ENCODE results near the gene CD55.

The CD55 gene

DNA sequence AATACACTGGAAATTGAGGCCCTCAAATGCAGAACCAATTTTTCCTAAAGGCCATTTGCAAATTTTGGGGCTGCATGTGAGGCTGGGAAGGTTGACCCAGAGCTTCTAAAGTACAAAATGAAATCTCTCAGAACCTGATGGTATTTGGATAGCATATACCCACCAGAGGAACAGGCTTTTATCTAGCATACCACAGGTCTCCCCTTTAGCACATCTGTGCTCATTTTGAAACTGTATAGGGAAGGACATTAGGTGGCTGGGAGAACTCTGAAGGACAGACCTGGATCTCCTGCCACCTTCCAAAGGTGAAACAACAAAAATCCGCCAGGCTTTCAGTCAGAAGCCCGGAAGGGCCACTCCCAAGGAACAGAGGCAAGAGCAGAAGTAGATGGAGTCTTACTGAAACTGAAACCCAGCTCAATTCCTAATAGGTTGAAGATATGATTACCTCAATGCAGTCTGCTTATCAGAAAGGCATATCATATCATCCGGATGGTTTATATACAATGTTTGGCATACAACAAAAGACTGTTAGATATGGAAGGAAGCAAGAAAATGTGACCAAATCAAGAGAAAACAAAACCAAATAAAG is 11.6 kb downstream of the CD55 start:
- H3K27ac ChIP-seq, result no peak overlapping the region
- DNase-seq, result no peak
- no peak overlapping the region for H3K4me3 ChIP-seq (ENCODE audit: low read depth, low read length)
- TF ChIP-seq, protein P1, sequence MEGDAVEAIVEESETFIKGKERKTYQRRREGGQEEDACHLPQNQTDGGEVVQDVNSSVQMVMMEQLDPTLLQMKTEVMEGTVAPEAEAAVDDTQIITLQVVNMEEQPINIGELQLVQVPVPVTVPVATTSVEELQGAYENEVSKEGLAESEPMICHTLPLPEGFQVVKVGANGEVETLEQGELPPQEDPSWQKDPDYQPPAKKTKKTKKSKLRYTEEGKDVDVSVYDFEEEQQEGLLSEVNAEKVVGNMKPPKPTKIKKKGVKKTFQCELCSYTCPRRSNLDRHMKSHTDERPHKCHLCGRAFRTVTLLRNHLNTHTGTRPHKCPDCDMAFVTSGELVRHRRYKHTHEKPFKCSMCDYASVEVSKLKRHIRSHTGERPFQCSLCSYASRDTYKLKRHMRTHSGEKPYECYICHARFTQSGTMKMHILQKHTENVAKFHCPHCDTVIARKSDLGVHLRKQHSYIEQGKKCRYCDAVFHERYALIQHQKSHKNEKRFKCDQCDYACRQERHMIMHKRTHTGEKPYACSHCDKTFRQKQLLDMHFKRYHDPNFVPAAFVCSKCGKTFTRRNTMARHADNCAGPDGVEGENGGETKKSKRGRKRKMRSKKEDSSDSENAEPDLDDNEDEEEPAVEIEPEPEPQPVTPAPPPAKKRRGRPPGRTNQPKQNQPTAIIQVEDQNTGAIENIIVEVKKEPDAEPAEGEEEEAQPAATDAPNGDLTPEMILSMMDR (IDR thresholded peaks at IDR 0.05; ENCODE audit: low read depth, low read length, missing control alignments), result no peak
- in situ Hi-C loops (cut with HindIII; ENCODE audit: low pct_ligation_motif_present, low sequenced_read_pairs), result no loop called here
- no peaks in the 10 kb centered on the region for H3K27me3 ChIP-seq (replicated peaks)
- peaks cover 41% of the 10 kb centered on the region for H3K36me3 ChIP-seq (replicated peaks)

DNA sequence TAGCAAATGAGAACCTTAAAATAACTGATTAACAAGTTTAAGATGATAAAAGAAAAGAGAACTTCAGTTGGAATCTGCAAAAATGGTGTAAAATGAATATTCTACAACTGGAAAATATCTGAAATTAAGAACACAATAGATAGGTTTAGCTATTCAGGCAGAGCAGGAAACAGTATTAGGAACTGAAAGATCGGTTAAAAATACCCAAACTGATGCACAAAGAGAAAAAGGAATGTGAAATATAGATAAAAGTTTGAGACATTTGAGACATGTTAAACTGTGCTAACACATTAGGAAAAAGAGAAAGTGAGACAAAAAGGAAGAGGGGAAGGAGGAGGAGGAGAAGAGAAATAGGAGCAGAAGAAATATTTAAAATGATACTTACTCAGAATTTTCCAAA is 12.1 kb downstream of the CD55 start:
- H3K27ac ChIP-seq, result no peak overlapping the region
- TF ChIP-seq, protein P1 (IDR thresholded peaks at IDR 0.05; ENCODE audit: low read depth, low read length, missing control alignments), result no peak
- H3K4me3 ChIP-seq (ENCODE audit: low read depth, low read length), result no peak overlapping the region
- H3K36me3 ChIP-seq (replicated peaks), result peaks cover 38% of the 10 kb centered on the region
- no peaks in the 10 kb centered on the region for H3K27me3 ChIP-seq (replicated peaks)
- no peak for DNase-seq
- in situ Hi-C loops (cut with HindIII; ENCODE audit: low pct_ligation_motif_present, low sequenced_read_pairs), result no loop called here

DNA sequence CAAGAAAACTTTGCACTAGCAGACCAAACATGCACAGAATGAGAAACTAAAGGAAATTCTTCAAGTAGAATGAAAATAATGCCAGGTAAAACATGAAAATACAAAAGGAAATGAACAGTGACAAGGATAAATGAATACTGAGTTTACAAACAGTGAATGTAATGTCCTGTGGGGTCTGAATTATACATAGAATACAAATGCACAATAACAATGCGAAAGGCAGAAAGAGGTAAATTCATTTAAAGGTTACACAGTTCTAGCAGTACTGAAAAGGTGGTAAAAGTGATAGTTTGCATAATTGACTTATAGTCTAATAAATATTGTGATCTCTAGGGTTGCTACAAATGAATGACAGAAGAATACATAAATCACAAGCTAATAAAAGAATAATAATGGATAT is 12.9 kb downstream of the CD55 start:
- in situ Hi-C loops (cut with HindIII; ENCODE audit: low pct_ligation_motif_present, low sequenced_read_pairs), result no loop called here
- H3K27me3 ChIP-seq (replicated peaks), result no peaks in the 10 kb centered on the region
- DNase-seq, result no peak
- peaks cover 31% of the 10 kb centered on the region for H3K36me3 ChIP-seq (replicated peaks)
- H3K27ac ChIP-seq, result no peak overlapping the region
- TF ChIP-seq, protein P1 (IDR thresholded peaks at IDR 0.05; ENCODE audit: low read depth, low read length, missing control alignments), result no peak
- no peak overlapping the region for H3K4me3 ChIP-seq (ENCODE audit: low read depth, low read length)

DNA sequence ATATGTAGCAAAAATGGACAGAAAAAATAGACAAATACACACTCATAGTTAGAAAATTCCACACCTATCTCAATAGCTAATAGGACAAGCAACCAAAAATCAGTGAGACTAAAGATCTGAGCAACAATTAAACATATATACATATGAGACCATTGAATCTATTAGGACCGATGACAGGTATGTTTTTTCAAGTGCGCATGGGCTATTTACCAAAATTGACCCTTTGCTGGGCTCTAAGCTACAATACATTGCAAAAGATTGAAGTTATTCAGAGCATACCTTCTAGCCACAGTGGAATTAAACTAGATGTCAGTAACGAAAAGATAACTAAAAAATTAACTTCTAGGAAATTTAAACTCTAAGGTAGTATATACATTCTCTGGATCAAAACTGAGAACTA is 13.7 kb downstream of the CD55 start:
- no peak overlapping the region for H3K4me3 ChIP-seq (ENCODE audit: low read depth, low read length)
- no peak for DNase-seq
- no peak overlapping the region for H3K27ac ChIP-seq
- in situ Hi-C loops (cut with HindIII; ENCODE audit: low pct_ligation_motif_present, low sequenced_read_pairs), result no loop called here
- peaks cover 30% of the 10 kb centered on the region for H3K36me3 ChIP-seq (replicated peaks)
- H3K27me3 ChIP-seq (replicated peaks), result no peaks in the 10 kb centered on the region
- TF ChIP-seq, protein P1 (IDR thresholded peaks at IDR 0.05; ENCODE audit: low read depth, low read length, missing control alignments), result no peak

DNA sequence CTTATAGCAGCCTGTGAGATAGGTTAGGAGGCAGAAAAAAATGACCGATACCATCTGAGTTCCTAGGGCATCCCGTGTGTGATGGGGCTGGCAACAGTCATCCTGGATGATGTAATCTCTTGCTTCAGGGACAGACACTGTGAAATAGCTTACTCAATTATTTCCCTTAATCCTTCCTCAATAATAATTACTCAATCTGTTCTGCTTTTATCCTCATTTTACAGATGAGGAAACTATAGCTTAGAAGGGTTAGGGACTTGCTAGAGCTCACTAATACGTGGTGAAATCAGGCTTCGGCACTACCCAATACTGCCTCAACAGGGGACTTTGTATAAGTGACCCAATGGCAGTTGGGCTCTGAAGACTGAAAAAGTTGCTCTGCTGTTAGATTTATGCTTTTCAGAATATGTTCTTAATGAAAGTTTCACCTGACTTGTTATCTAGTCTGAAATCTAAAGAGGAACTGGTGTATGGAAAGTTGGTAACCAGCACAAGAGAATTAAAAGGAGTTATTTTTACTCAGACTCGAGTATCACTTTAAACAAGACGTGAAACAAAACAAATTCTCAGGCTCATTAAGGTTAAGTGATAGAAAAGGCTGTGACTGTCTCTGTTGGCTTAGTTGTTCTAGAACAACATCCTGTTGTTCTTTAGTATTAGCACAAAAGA is 14.4 kb downstream of the CD55 start:
- Histone ChIP-seq H3K36me3 (replicated peaks) (peaks cover 30% of the 10 kb centered on the region), H3K27me3 (replicated peaks) (no peaks in the 10 kb centered on the region), H3K27ac (no peak overlapping the region), H3K4me3 (ENCODE audit: low read depth, low read length) (no peak overlapping the region)
- in situ Hi-C loops (cut with HindIII; ENCODE audit: low pct_ligation_motif_present, low sequenced_read_pairs), result no loop called here
- TF ChIP-seq, protein P1 (IDR thresholded peaks at IDR 0.05; ENCODE audit: low read depth, low read length, missing control alignments), result no peak
- DNase-seq, result no peak

Measured in brain microvascular endothelial cell (primary cell).